Measurements from ENCODE around the gene TSEN2. TPM values are rescaled to one million over a fixed set of nuclear protein-coding genes. Genes with fewer than 3 reads are reported as not detected.

TSEN2 gene
- total RNA-seq, 1 experiment from 2014 or later, result 26.8 TPM

DNA sequence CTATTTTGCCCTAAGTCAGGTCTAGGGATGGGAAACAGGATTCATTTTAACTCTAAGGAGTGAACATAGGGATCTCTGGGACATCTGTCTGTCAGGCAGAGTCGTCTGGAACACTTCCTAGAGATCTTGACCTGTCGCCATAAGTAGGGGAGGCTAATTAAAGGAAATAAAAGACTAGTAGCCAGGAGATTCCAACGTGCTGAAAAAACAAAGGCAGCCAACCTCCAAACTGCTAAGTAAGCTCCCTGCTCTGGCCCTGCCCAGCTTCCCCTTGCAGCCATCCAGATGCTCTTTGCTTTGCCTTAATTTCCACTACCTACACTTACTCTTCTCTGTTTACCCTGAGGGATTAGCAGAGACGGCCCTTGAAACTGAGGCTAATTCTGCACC, 18.4 kb upstream of the TSEN2 start:
- no peak overlapping the region for H2AFZ ChIP-seq
- CTCF ChIA-PET, result no interaction called here
- intact Hi-C loops (cut with micrococcal nuclease; ENCODE audit: unreplicated experiment), result no loop called here

DNA sequence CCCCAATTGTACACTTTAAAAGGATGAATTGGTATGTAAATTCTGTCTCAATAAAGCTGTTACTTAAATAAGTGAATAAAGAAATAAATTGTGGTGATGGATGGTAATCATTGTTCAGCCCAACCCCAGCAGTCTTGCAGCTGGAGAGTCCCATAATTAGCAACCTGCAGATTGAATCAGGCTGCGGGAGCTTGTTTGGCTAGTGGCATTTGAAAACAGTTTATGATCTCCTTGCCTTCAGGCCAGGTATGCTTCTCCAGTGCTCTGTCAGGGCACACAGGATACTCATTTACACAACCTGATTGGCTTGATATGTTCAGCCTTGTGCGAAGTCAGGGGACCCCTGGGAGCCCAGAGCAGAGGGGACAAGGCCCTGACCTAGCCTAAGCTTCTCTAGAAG, 16.5 kb upstream of the TSEN2 start:
- BruUV-seq (replicated peaks), result no TSS peak
- POLR2A ChIA-PET (ENCODE audit: unreplicated experiment), result no interaction called here
- Histone ChIP-seq H3K27me3 (ENCODE audit: insufficient read depth, low read depth) (no peaks in the 10 kb centered on the region), H3K4me3 (no peak overlapping the region), H3K36me3 (ENCODE audit: low read depth) (no peaks in the 10 kb centered on the region), H3K4me2 (no peak overlapping the region), H3K9me3 (ENCODE audit: insufficient read depth, low read depth) (no peaks in the 10 kb centered on the region), H3F3A (ENCODE audit: insufficient read depth, low read depth) (peaks cover 37% of the 10 kb centered on the region), H3K27ac (no peak overlapping the region), H3K79me2 (ENCODE audit: low read depth) (no peaks in the 10 kb centered on the region), H4K20me1 (ENCODE audit: insufficient read depth) (no peaks in the 10 kb centered on the region), H3K9me2 (ENCODE audit: insufficient read depth) (no peaks in the 10 kb centered on the region), H3K4me1 (replicated peaks; ENCODE audit: insufficient read depth) (peaks cover 58% of the 10 kb centered on the region), H2AFZ (no peak overlapping the region)
- no peak for DNase-seq
- TF ChIP-seq EZH2 (IDR thresholded peaks at IDR 0.05; ENCODE audit: low read depth), result no peak
- TF ChIP-seq, protein P1, sequence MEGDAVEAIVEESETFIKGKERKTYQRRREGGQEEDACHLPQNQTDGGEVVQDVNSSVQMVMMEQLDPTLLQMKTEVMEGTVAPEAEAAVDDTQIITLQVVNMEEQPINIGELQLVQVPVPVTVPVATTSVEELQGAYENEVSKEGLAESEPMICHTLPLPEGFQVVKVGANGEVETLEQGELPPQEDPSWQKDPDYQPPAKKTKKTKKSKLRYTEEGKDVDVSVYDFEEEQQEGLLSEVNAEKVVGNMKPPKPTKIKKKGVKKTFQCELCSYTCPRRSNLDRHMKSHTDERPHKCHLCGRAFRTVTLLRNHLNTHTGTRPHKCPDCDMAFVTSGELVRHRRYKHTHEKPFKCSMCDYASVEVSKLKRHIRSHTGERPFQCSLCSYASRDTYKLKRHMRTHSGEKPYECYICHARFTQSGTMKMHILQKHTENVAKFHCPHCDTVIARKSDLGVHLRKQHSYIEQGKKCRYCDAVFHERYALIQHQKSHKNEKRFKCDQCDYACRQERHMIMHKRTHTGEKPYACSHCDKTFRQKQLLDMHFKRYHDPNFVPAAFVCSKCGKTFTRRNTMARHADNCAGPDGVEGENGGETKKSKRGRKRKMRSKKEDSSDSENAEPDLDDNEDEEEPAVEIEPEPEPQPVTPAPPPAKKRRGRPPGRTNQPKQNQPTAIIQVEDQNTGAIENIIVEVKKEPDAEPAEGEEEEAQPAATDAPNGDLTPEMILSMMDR (conservative IDR thresholded peaks at IDR 0.05), result no peak
- intact Hi-C loops (cut with micrococcal nuclease; ENCODE audit: unreplicated experiment), result no loop called here
- CTCF ChIA-PET, result no interaction called here

More for the DNA sequence above, 18.4 kb upstream of the TSEN2 start:
- H4K20me1 ChIP-seq (ENCODE audit: insufficient read depth), result no peaks in the 10 kb centered on the region
- no peaks in the 10 kb centered on the region for H3K9me2 ChIP-seq (ENCODE audit: insufficient read depth)
- no TSS peak for BruUV-seq (replicated peaks)
- POLR2A ChIA-PET (ENCODE audit: unreplicated experiment), result no interaction called here
- no peak overlapping the region for H3K27ac ChIP-seq
- H3K27me3 ChIP-seq (ENCODE audit: insufficient read depth, low read depth), result no peaks in the 10 kb centered on the region
- H3F3A ChIP-seq (ENCODE audit: insufficient read depth, low read depth), result peaks cover 32% of the 10 kb centered on the region
- no peak overlapping the region for H3K4me2 ChIP-seq
- H3K9me3 ChIP-seq (ENCODE audit: insufficient read depth, low read depth), result no peaks in the 10 kb centered on the region
- H3K4me1 ChIP-seq (replicated peaks; ENCODE audit: insufficient read depth), result peaks cover 50% of the 10 kb centered on the region
- H3K4me3 ChIP-seq, result no peak overlapping the region
- DNase-seq, result no peak
- no peaks in the 10 kb centered on the region for H3K36me3 ChIP-seq (ENCODE audit: low read depth)
- no peaks in the 10 kb centered on the region for H3K79me2 ChIP-seq (ENCODE audit: low read depth)
- no peak for TF ChIP-seq EZH2 (IDR thresholded peaks at IDR 0.05; ENCODE audit: low read depth)
- TF ChIP-seq, protein P1 (conservative IDR thresholded peaks at IDR 0.05), result no peak

DNA sequence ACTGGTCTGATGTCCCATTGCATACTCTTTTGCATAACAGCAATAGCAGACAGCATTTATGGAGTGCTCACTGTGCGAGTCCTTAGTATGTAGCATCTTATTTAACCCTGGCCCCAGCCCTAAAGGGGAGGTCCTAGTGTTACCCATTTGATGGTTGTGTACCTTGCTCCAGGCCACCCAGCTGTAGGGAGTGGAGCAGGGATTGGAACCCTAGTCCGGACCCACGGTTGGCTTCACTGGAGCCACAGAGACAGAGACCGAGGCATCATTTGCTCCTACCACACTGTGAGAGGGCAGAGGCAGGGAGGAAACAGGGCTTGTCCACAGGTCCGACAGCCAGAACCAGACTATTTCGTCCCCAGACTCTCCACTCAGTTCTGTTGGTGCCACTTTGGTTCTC, 16.0 kb upstream of the TSEN2 start:
- no peaks in the 10 kb centered on the region for H3K36me3 ChIP-seq (ENCODE audit: low read depth)
- ChIA-PET POLR2A (ENCODE audit: unreplicated experiment) (no interaction called here), CTCF (interaction anchor here (0.6 kb wide), 1 partner anchor 284 kb away, joined by 7 read pairs; no protein-coding TSS in a partner anchor)
- peaks cover 33% of the 10 kb centered on the region for H3F3A ChIP-seq (ENCODE audit: insufficient read depth, low read depth)
- H2AFZ ChIP-seq, result no peak overlapping the region
- no peaks in the 10 kb centered on the region for H3K9me3 ChIP-seq (ENCODE audit: insufficient read depth, low read depth)
- DNase-seq, result no peak
- no peaks in the 10 kb centered on the region for H3K9me2 ChIP-seq (ENCODE audit: insufficient read depth)
- BruUV-seq (replicated peaks), result no TSS peak
- no peaks in the 10 kb centered on the region for H3K27me3 ChIP-seq (ENCODE audit: insufficient read depth, low read depth)
- no peak overlapping the region; the same call in 1 of the 2 replicates for H3K27ac ChIP-seq
- no peaks in the 10 kb centered on the region for H3K79me2 ChIP-seq (ENCODE audit: low read depth)
- no peak overlapping the region for H3K4me2 ChIP-seq
- intact Hi-C loops (cut with micrococcal nuclease; ENCODE audit: unreplicated experiment), result no loop called here
- no peak for TF ChIP-seq EZH2 (IDR thresholded peaks at IDR 0.05; ENCODE audit: low read depth)
- TF ChIP-seq, protein P1 (conservative IDR thresholded peaks at IDR 0.05), result no peak
- H4K20me1 ChIP-seq (ENCODE audit: insufficient read depth), result no peaks in the 10 kb centered on the region
- peaks cover 63% of the 10 kb centered on the region for H3K4me1 ChIP-seq (replicated peaks; ENCODE audit: insufficient read depth)
- no peak overlapping the region for H3K4me3 ChIP-seq
